Mucosa of descending colon (tissue), 3 donors: Measurements from ENCODE around the gene MBNL1. TPM values are rescaled to one million over a fixed set of nuclear protein-coding genes. Genes with fewer than 3 reads are reported as not detected.

ENCODE experiments used
- ATAC-seq: fragments of 200-7000 bp; cut with Tn5 transposase; one replicate; pipeline ENCODE4 v1.9.1; 2020; ENCODE audit warnings: mild to moderate bottlenecking, moderate library complexity
- DNase-seq, 3 donors: peaks; one replicate each; pipeline ENCODE4 v3.0.0-alpha.2; 2020
- H3K36me3 ChIP-seq: fragments of 200-600 bp; one replicate; pipeline ENCODE4 v1.8.0; 2021; ENCODE audit warnings: low read depth, mild to moderate bottlenecking
- H3K4me1 ChIP-seq: fragments of 200-600 bp; one replicate; pipeline ENCODE4 v1.8.0; 2021; ENCODE audit warnings: low read depth, mild to moderate bottlenecking
- H3K4me3 ChIP-seq: fragments of 200-600 bp; one replicate; pipeline ENCODE4 v1.8.0; 2021; ENCODE audit warnings: mild to moderate bottlenecking
- H3K9me3 ChIP-seq: fragments of 200-600 bp; one replicate; pipeline ENCODE4 v1.8.0; 2021; ENCODE audit warnings: mild to moderate bottlenecking
- intact Hi-C, 2 donors: fragments of 100-400 bp; cut with DNase I in 1 of 2; cut with micrococcal nuclease in 1 of 2; formaldehyde crosslinking; loops; one replicate each; pipeline versions ENCODE4 v1.11.0 to v1.11.1; 2022; cut with DNase I, micrococcal nuclease
- total RNA-seq, 3 donors: library from RNA; stranded (reverse); fragmentation: NEBNext Ultra II Directional in 2 of 3; extraction: Animal tissue kit (Norgen Biotek cat#: 25700) in 2 of 3; gene quantifications; one replicate each; pipeline versions ENCODE4 v1.2.1 to v1.2.4, GENCODE V29; 2021 to 2023
- TF ChIP-seq, protein P1 (sequence below): fragments of 200-600 bp; IDR thresholded peaks from one replicate; pipeline ENCODE4 v1.8.0; 2022; ENCODE audit warnings: antibody characterized with exemption, mild to moderate bottlenecking
- donor health status: DM: no; HTN: no; CAD: no; lungs with moderate emphysema.
- donor health status: DM: no; HTN: no; CAD: no.
- donor health status: DM: no; HTN: yes; CAD: no.

Gene MBNL1
- total RNA-seq, 3 donors from 2014 or later: 184 to 381 (median 215) TPM

DNA sequence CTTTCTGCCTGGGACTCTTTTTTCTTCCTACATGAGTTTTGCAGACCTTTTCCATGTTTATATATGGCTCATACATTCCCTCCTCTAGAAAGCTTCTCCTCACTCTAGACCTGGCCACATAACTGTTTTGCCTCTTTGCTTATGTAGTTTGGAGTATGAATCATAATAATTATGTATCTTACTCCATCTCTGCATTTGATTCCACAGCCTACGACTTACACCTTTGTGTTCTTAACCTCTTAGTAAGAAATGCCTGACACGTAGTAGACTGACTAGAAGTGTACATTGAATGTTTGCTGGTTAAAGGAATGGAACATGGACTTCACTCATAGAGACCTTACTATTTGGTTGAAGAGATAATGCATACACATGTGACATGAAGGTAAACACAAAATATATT, 56.4 kb downstream of the MBNL1 start:
- H3K4me1 ChIP-seq: peaks cover 26% of the 10 kb centered on the region
- ATAC-seq: no peak
- no peaks in the 10 kb centered on the region for H3K9me3 ChIP-seq
- intact Hi-C loops: no loop called here
- no peak for DNase-seq
- TF ChIP-seq, protein P1, sequence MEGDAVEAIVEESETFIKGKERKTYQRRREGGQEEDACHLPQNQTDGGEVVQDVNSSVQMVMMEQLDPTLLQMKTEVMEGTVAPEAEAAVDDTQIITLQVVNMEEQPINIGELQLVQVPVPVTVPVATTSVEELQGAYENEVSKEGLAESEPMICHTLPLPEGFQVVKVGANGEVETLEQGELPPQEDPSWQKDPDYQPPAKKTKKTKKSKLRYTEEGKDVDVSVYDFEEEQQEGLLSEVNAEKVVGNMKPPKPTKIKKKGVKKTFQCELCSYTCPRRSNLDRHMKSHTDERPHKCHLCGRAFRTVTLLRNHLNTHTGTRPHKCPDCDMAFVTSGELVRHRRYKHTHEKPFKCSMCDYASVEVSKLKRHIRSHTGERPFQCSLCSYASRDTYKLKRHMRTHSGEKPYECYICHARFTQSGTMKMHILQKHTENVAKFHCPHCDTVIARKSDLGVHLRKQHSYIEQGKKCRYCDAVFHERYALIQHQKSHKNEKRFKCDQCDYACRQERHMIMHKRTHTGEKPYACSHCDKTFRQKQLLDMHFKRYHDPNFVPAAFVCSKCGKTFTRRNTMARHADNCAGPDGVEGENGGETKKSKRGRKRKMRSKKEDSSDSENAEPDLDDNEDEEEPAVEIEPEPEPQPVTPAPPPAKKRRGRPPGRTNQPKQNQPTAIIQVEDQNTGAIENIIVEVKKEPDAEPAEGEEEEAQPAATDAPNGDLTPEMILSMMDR: no peak
- no peak overlapping the region for H3K4me3 ChIP-seq
- no peaks in the 10 kb centered on the region for H3K36me3 ChIP-seq

DNA sequence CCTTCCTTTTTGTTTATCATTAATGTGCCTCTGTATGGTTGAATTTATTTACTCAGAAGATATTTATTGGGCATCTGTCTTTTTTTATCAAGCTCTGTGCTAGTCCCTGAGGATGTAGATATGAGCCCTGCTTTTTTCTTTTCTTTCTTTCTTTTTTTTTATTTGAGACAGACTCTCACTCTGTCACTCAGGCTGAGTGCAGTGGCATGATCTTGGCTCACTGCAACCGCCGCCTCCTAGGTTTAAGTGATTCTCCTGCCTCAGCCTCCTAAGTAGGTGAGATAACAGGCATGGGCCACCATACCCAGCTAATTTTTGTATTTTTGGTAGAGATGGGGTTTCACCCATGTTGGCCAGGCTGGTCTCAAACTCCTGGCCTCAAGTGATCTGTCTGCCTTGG, 58.5 kb downstream of the MBNL1 start:
- ATAC-seq (no peak), DNase-seq (no peak)
- TF ChIP-seq, protein P1: no peak
- Histone ChIP-seq H3K36me3 (no peaks in the 10 kb centered on the region), H3K9me3 (no peaks in the 10 kb centered on the region), H3K4me3 (no peak overlapping the region), H3K4me1 (peaks cover 30% of the 10 kb centered on the region)
- intact Hi-C loops: no loop called here

DNA sequence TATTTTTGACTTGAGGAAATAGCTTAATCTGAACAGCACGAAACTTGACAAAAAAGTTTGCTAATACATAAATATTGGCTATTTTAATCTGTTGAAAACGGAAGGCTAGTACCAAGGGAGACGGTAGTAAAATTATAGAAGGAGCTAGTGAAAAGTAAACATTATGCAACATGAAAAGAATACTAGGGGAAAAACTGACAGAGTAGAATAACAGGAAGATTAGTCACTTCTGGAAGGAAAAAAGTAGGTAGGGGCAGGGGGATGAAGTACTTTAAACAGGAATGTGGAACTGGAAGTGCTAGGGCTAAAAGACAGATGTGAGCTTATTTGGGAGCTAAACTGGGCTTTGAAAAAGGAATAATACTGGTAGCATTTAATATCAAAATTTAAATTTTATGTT, 60.1 kb downstream of the MBNL1 start:
- H3K9me3 ChIP-seq: no peaks in the 10 kb centered on the region
- H3K4me3 ChIP-seq: no peak overlapping the region
- TF ChIP-seq, protein P1: no peak
- H3K4me1 ChIP-seq: peaks cover 30% of the 10 kb centered on the region
- intact Hi-C loops: no loop called here
- peak; percentile 61 for ATAC-seq
- no peak for DNase-seq
- no peaks in the 10 kb centered on the region for H3K36me3 ChIP-seq

DNA sequence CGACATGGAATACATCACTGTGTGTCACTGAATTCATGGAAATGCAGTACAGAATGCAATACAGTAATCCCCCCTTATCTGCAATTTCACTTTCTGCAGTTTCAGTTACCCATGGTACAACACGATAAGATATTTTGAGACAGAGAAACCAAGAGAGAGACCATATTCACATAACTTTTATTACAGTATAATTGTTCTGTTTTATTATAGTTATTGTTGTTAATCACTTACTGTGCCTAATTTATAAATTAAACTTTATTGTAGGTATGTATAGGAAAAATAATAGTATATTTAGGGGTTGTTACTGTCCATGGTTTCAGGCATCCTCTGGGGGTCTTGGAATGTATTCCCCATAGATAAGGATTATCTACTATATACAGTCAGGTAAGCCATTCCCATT, 61.8 kb downstream of the MBNL1 start:
- TF ChIP-seq, protein P1: no peak
- H3K4me1 ChIP-seq: peaks cover 30% of the 10 kb centered on the region

DNA sequence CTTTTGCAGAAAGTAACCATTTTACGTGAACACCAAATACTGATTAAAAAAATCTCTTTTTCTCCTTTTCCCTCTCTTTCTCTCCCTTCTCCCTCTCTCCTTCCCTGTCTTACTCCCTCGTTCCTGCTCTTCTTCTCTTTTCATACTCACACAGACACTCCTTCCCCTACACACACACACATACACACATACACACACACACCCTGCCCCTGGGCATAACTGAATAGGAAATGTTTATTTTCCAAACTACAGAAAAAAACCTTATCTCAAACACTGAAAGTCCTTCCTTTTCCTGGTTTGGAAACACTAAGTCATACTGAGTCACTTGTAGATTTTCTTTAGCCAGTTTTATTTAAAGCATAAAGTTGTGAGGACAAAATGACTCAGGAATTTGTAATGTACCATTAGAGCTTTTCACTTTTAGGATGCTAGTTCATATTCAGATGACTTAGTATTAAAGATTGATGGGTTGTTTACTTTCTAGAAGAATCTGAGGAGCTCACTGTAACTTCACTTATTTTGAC, 62.4 kb downstream of the MBNL1 start:
- Histone ChIP-seq H3K9me3 (no peaks in the 10 kb centered on the region), H3K4me3 (no peak overlapping the region), H3K4me1 (peaks cover 30% of the 10 kb centered on the region), H3K36me3 (no peaks in the 10 kb centered on the region)
- TF ChIP-seq, protein P1: no peak
- DNase-seq (no peak), ATAC-seq (peak; percentile 77)
- intact Hi-C loops: no loop called here

More for the DNA sequence above, 61.8 kb downstream of the MBNL1 start:
- DNase-seq (no peak), ATAC-seq (no peak)
- Histone ChIP-seq H3K4me3 (no peak overlapping the region), H3K36me3 (no peaks in the 10 kb centered on the region), H3K9me3 (no peaks in the 10 kb centered on the region)
- intact Hi-C loops: no loop called here

DNA sequence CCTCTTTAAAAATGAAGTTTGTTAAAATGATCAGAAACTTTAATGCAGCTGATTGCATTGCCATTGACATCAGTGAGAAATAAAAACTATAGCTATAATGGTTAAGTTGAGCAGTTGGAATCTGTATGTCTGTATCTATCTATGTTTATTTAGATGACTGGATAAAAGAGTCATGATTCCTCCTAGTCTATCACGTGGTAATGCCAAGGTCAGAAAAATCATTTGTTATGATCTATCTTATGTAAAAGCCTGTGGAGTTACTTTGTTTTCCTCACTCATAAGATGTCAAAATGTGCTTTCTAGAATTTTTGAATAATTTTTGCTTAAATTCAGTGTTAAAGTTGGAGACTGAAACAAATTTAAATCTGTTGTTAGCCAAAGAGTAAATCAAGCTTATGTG, 63.3 kb downstream of the MBNL1 start:
- no peak overlapping the region for H3K4me3 ChIP-seq
- H3K36me3 ChIP-seq: no peaks in the 10 kb centered on the region
- H3K4me1 ChIP-seq: peaks cover 30% of the 10 kb centered on the region
- intact Hi-C loops: no loop called here
- TF ChIP-seq, protein P1: no peak
- DNase-seq (no peak), ATAC-seq (no peak)
- no peaks in the 10 kb centered on the region for H3K9me3 ChIP-seq
